ENCODE results near the gene ACOX2.

Gene ACOX2

DNA sequence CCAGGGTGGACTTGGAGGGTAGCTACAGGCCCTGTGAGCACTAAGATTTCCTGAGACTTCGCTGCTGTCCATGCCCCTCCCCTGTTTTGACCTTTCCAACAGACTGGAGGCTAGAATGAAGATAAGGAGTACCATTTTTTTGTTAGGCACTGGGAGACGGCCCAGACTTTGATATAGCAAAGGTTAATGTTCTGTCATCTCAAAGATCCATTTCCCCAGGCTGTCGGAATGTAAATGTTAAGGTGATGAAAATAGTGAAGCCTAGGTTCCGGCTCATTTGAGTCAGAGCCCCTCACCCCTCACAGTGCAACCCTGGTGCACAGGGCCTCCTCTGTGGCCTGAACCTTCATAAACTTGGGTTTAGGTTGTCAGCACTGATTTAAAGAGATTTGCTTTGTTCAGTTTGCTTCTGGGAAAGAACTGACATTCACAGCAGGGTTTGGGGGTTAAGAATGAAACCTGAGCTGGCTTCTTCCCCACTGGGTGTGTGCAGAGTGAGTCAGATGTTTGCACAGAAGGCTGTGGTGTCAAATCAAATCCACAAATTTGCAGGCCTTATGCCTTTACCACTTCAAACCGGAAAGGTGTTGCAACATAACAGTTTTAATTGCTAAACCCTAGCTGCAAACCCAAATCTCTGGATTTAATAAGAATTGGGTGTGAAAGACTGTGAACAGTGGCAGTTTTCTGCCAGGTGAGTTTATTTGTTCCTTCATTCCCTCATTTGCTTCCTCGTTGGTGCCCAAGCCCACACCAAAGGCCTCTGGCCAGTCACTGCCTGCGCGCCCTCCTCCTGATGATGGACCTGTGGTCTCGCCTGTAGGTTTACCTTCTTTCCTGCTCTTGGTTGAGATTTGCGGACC is 65.7 kb downstream of the ACOX2 start:
- peak; percentile 69 to 73 for DNase-seq

DNA sequence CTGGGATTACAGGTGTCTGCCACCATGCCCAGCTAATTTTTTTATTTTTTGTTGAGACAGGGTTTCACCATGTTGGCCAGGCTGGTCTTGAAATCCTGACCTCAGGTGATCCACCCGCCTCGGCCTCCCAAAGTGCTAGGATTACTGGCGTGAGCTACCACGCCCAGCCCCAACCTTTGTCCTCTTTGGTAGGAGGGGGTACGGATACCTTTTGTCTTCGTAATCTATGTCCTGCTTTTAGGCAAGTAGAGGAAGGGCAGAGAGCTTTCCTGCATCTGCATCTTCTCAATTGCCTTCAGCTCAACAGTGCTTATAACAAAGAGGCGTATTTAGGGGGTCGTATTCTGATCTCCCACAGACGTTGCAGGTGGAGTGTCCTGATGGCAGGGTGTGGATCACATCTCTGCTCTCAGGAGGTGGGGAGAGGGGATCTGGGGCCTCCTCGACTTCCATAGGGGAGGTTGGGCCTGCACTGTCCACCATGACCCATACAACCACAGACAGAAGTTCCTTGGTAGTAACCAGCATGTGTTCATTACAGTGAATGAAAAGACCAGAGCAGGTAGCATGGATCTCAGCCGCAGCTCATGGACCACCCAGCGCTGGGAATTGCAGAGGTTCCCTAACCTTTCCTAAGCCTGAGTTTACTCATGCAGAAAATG is 66.5 kb downstream of the ACOX2 start:
- no peak for DNase-seq

DNA sequence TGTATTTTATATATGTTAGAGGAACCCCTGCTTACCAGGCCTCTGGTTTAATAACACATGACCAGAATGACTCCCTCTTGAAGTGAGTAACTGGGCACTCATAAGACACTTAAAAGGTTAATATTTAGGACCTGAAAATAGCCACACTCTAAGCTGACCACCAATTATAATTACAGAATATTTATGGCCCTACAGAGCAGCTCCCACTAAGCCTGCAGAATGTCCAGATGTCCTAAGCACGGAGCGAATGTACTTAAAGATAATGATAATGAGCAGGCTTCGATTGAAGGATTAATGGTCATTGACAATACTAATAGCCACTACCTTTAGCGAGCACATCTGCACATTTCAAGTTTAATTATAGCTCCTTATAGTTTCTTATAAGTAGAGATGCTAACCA is 67.9 kb downstream of the ACOX2 start:
- no peak for DNase-seq

DNA sequence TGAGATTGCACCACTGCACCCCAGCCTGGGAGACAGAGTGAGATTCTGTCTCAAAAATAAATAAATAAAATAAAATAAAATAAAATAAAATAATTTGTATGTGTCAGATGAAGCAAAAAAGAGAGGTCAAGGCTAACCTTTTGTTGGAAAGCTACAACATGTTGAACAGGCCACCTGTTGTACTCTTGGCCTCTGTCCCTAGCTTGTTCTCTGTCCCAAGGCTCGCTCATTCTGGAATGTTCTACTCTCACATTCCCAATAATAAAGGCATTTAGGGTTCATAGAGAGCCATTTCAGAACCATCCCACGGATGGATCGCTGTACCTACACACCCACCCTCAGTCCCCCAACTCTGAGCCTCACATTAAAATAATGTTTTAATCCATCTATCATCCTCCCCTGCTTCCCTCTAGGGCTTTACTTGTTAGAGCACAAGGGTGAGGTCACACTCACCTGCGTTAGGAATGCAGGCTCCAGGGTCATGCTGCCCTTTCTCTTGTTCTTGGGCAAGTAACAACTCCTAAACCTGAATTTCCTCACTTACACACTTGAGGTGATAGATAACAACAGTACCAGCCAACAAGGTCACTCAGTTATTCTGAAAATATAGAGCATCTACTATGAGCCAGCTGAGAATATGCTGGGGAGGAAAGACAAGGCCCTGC is 70.0 kb downstream of the ACOX2 start:
- no peak for DNase-seq

DNA sequence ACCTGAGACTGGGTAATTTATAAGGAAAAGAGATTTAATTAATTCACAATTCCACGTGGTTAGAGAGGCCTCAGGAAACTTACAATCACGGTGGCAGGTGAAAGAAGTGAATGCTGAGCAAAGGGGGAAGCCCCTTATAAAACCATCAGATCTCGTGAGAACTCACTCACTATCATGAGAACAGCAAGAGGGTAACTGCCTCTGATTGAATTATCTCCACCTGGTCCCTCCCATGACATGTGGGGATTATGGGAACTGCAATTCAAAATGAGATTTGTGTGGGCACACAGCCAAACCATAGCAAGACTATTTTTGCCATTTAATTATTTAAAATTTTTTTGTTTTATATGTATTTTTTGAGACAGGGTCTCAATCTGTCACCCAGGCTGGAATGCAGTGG is 72.1 kb downstream of the ACOX2 start:
- peak; percentile 32 to 38 for DNase-seq

DNA sequence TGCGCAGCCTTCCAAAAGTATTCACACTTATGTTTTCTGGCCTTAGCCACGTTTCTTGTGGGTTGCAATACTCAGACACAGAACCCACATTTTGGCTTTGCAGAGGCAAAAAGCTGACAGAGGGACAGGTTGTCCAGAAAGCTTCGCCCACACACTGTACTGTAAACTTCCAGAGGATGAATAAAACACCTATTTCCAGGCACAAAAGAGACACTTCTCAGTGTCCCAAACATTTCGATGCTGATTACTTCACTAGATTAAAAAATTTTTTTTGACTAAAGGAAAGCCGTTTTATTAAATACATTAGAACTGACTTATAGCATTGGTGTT is 73.1 kb downstream of the ACOX2 start:
- no peak for DNase-seq

DNA sequence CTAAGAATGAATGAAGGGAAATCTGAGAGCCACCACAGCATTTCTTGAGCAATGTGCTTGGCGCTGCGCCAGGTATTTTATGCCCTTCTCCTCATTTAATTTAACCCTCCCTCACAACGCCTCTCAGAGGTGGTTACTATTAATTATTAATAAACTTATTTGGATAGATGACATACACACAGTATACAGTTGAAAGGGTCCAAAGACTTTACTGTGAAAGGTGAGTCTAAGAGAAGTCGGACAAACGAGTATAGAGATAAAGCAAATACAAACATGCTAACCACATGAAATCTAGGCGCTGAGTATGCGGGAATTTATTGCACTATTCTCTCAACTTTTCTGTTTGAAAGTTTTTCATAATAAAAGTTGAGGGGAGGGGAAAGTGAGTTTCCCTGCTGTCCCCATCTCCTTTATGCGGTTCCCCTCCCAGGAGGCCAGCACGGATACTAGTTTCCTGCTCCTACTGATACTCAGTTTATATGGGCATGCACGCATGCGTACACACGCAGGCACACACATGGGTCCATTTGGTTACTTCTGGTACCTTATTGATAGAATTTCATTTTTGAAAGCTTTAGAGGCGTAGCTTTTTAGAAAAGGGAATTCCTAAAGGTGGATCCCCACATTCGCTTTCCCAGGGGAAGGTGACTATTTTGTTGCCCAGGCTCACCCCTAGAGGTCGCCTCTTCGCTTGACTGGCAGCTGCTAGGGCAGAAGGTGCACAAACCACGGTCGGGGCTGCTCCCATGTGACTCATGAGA is 73.6 kb downstream of the ACOX2 start:
- peak; percentile 82 to 86 for DNase-seq

DNA sequence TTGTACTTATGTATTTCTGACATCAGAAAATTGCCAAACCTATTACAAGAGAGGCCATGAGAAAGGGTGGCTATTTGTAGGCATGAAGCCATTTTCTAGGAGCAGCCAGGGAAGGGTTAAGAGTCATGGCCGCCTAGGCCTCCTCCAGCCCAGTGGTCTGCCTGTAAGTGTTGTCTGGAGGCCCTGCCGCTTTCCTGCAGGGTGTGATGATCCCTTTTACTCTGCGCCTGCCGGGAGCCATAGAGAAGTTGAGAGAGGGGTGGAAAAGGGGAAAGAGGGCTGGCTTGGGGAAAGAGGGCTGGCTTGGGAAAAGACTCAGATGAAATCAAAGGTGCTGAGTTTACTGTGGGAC is 74.2 kb downstream of the ACOX2 start:
- no peak for DNase-seq

DNA sequence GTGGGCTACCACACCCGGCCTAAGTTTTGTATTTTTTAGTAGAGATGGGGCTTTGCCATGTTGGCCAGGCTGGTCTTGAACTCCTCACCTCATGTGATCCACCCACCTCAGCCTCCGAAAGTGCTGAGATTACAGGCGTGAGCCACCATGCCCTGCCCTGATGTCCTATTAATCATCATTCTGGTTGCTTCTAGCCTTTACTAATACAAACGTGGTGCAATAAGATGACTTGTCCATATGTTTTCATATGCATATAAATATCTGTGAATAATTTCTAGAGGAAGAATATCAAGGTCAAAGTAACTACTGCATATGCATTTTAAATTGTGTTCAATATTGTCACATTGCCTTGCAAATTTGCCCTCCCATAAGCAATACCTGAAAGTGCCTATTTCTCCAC is 77.8 kb downstream of the ACOX2 start:
- no peak for DNase-seq
